H9 (cell line): ENCODE measurements around the gene KRT80. TPM values are rescaled to one million over a fixed set of nuclear protein-coding genes. Genes with fewer than 3 reads are reported as not detected.

Source experiments
- DNase-seq: peaks from one replicate; pipeline ENCODE4 v3.0.0-alpha.2; 2017
- H2AFZ ChIP-seq: one replicate; pipeline ENCODE4 v1.6.1; 2013; ENCODE audit warnings: mild to moderate bottlenecking, low read length, control low read depth, moderate library complexity
- H2AK5ac ChIP-seq: 2 replicates; pipeline ENCODE4 v1.6.1; 2013; ENCODE audit warnings: low read length, control low read depth, mixed read lengths; ENCODE audit not compliant: insufficient read length
- H2BK120ac ChIP-seq: one replicate; pipeline ENCODE4 v1.6.1; 2013; ENCODE audit warnings: low read depth, mild to moderate bottlenecking, low read length, control low read depth, inconsistent platforms; ENCODE audit not compliant: poor library complexity, severe bottlenecking
- H2BK12ac ChIP-seq: 2 replicates; pipeline ENCODE4 v1.6.1; 2013; ENCODE audit warnings: low read length, control low read depth, mixed read lengths, low read depth; ENCODE audit not compliant: insufficient read length
- H2BK15ac ChIP-seq: 2 replicates; pipeline ENCODE4 v1.6.1; 2013; ENCODE audit warnings: low read depth, low read length, control low read depth
- H2BK20ac ChIP-seq: one replicate; pipeline ENCODE4 v1.6.1; 2013; ENCODE audit warnings: low read depth, mild to moderate bottlenecking, low read length, control low read depth, inconsistent platforms; ENCODE audit not compliant: poor library complexity, severe bottlenecking
- H2BK5ac ChIP-seq: 2 replicates; pipeline ENCODE4 v1.6.1; 2013; ENCODE audit warnings: low read length, control low read depth, mixed read lengths; ENCODE audit not compliant: insufficient read length
- H3K14ac ChIP-seq: 2 replicates; pipeline ENCODE4 v1.6.1; 2013; ENCODE audit warnings: low read length, control low read depth; ENCODE audit not compliant: insufficient read depth
- H3K18ac ChIP-seq: 2 replicates; pipeline ENCODE4 v1.6.1; 2013; ENCODE audit warnings: low read depth, mild to moderate bottlenecking, mixed read lengths, low read length, control low read depth; ENCODE audit not compliant: insufficient read length
- H3K23ac ChIP-seq: 2 replicates; pipeline ENCODE4 v1.6.1; 2013; ENCODE audit warnings: low read length, control low read depth, mixed read lengths, low read depth; ENCODE audit not compliant: insufficient read length
- H3K23me2 ChIP-seq: 2 replicates; pipeline ENCODE4 v1.6.1; 2013; ENCODE audit warnings: low read depth, mild to moderate bottlenecking, mixed read lengths, low read length, control low read depth; ENCODE audit not compliant: insufficient read length, poor library complexity, severe bottlenecking
- H3K27ac ChIP-seq: 2 replicates; pipeline ENCODE4 v1.5.1; 2013; ENCODE audit warnings: low read length, control low read depth, mixed read lengths, low read depth; ENCODE audit not compliant: insufficient read length
- H3K27me3 ChIP-seq: 2 replicates; pipeline ENCODE4 v1.6.1; 2013; ENCODE audit warnings: low read length, control low read depth, inconsistent platforms; ENCODE audit not compliant: insufficient read depth
- H3K4ac ChIP-seq: 2 replicates; pipeline ENCODE4 v1.6.1; 2013; ENCODE audit warnings: low read depth, mild to moderate bottlenecking, control low read depth, inconsistent platforms, low read length, moderate library complexity
- H3K4me1 ChIP-seq: 2 replicates; pipeline ENCODE4 v1.6.1; 2013; ENCODE audit warnings: low read length, control low read depth, inconsistent platforms; ENCODE audit not compliant: insufficient read depth
- H3K4me2 ChIP-seq: 2 replicates; pipeline ENCODE4 v1.6.1; 2013; ENCODE audit warnings: low read length, control low read depth, mixed read lengths; ENCODE audit not compliant: insufficient read length, insufficient read depth
- H3K56ac ChIP-seq: 2 replicates; pipeline ENCODE4 v1.6.1; 2013; ENCODE audit warnings: low read depth, mild to moderate bottlenecking, mixed read lengths, low read length, control low read depth; ENCODE audit not compliant: insufficient read length
- H3K79me1 ChIP-seq: 2 replicates; pipeline ENCODE4 v1.6.1; 2013; ENCODE audit warnings: low read depth, mild to moderate bottlenecking, moderate library complexity, low read length, control low read depth, inconsistent platforms; ENCODE audit not compliant: insufficient read depth, poor library complexity, severe bottlenecking
- H3K79me2 ChIP-seq: 2 replicates; pipeline ENCODE4 v1.6.1; 2013; ENCODE audit warnings: low read length, control low read depth, inconsistent platforms; ENCODE audit not compliant: insufficient read depth
- H3K9ac ChIP-seq: 2 replicates; pipeline ENCODE4 v1.6.1; 2013; ENCODE audit warnings: low read length, control low read depth, mixed read lengths; ENCODE audit not compliant: insufficient read length; ENCODE audit errors: extremely low read depth
- H3K9me3 ChIP-seq: one replicate; pipeline ENCODE4 v1.6.1; 2013; ENCODE audit warnings: low read depth, low read length, inconsistent platforms; ENCODE audit not compliant: control insufficient read depth
- H3T11ph ChIP-seq: one replicate; pipeline ENCODE4 v1.6.1; 2013; ENCODE audit warnings: mild to moderate bottlenecking, low read length, control low read depth, inconsistent platforms
- H4K20me1 ChIP-seq: one replicate; pipeline ENCODE4 v1.6.1; 2013; ENCODE audit not compliant: control insufficient read depth, insufficient read length, insufficient read depth
- H4K5ac ChIP-seq: 2 replicates; pipeline ENCODE4 v1.6.1; 2013; ENCODE audit warnings: low read depth, mild to moderate bottlenecking, mixed read lengths, low read length, control low read depth; ENCODE audit not compliant: insufficient read length
- H4K8ac ChIP-seq: replicated peaks from 2 replicates; pipeline ENCODE4 v1.6.1; 2013; ENCODE audit warnings: low read length, control low read depth, mixed read lengths, low read depth; ENCODE audit not compliant: insufficient read length
- H4K91ac ChIP-seq: 2 replicates; pipeline ENCODE4 v1.6.1; 2013; ENCODE audit warnings: low read depth, mild to moderate bottlenecking, moderate library complexity, mixed read lengths, low read length, control low read depth; ENCODE audit not compliant: insufficient read length
- H3K27ac Mint-ChIP-seq, 3 experiments: 2 replicates in 2 of 3; 3 replicates in 1 of 3; pipeline ENCODE4 v1.8.0; 2020 to 2021; ENCODE audit warnings: mixed read lengths in 3 of 3, mild to moderate bottlenecking in 1 of 3, moderate library complexity in 1 of 3
- H3K27me3 Mint-ChIP-seq: 2 replicates; pipeline ENCODE4 v1.8.0; 2021; ENCODE audit warnings: low read depth, mild to moderate bottlenecking, moderate library complexity, mixed read lengths
- H3K36me3 Mint-ChIP-seq, 3 experiments: 2 replicates in 2 of 3; 3 replicates in 1 of 3; pipeline ENCODE4 v1.8.0; 2020 to 2021; ENCODE audit warnings: low read depth in 3 of 3, mixed read lengths in 3 of 3; ENCODE audit not compliant: insufficient read depth in 1 of 3
- H3K4me1 Mint-ChIP-seq, 2 experiments: 2 replicates each; pipeline ENCODE4 v1.8.0; 2020; ENCODE audit warnings: mixed read lengths in 2 of 2
- H3K4me3 Mint-ChIP-seq, 2 experiments: 2 replicates in 1 of 2; 3 replicates in 1 of 2; pipeline ENCODE4 v1.8.0; 2020 to 2021; ENCODE audit warnings: mild to moderate bottlenecking in 2 of 2, mixed read lengths in 2 of 2, moderate library complexity in 1 of 2
- H3K9me3 Mint-ChIP-seq, 2 experiments: 2 replicates in 1 of 2; 3 replicates in 1 of 2; pipeline ENCODE4 v1.8.0; 2020; ENCODE audit warnings: mild to moderate bottlenecking in 2 of 2, mixed read lengths in 2 of 2, moderate library complexity in 1 of 2
- CTCF ChIP-seq: fragments of 200-600 bp; sonication (generic); conservative IDR thresholded peaks from 3 replicates; pipeline ENCODE4 v1.8.0; 2021; ENCODE audit warnings: antibody characterized with exemption, mild to moderate bottlenecking
- whole genome bisulfite sequencing: extraction: QIAGEN DNeasy Blood & Tissue Kit; methylation state at CpG from one replicate; pipeline ENCODE4 v1.1.7; 2013; ENCODE audit warnings: missing lambda C conversion rate, low lambda C conversion rate, mixed read lengths; ENCODE audit not compliant: insufficient read length; ENCODE audit errors: extremely low coverage; 5-methylcytosine and 5-hydroxymethylcytosine counted together
- total RNA-seq: library from RNA; stranded (reverse); gene quantifications from 2 replicates; pipeline ENCODE4 v1.2.1, GENCODE V29; 2021

Gene KRT80
- total RNA-seq, 1 experiment from 2014 or later = not detected

- no CpG with 5 or more reads among the region's 5 CpGs for WGBS
- no peaks in the 10 kb centered on the region for H3K23me2 ChIP-seq
- no peak for TF ChIP-seq CTCF
- no peak overlapping the region for H2AK5ac ChIP-seq
- H4K5ac ChIP-seq = no peak overlapping the region
- no peaks in the 10 kb centered on the region for H3K9me3 ChIP-seq
- H3K4me1 ChIP-seq = peaks cover 15% of the 10 kb centered on the region
- H2BK20ac ChIP-seq = no peak overlapping the region
- H3K27ac Mint-ChIP-seq = peak overlapping the region in 1 of 3 experiments; percentile 14; a peak in 1 of 7 replicates
- DNase-seq = no peak
- H3K27me3 Mint-ChIP-seq = peaks cover 9% of the 10 kb centered on the region
- peaks cover 33 to 37% of the 10 kb centered on the region in 2 experiments for H3K4me1 Mint-ChIP-seq
- H3K18ac ChIP-seq = no peak overlapping the region
- H4K91ac ChIP-seq = no peak overlapping the region
- no peak overlapping the region for H3K4me3 Mint-ChIP-seq
- no peak overlapping the region for H3K4me2 ChIP-seq
- H3K23ac ChIP-seq = no peak overlapping the region
- H2BK5ac ChIP-seq = no peak overlapping the region
- no peaks in the 10 kb centered on the region; a peak in 1 of 5 replicates for H3K9me3 Mint-ChIP-seq
- no peak overlapping the region for H2AFZ ChIP-seq
- H3K79me1 ChIP-seq = no peaks in the 10 kb centered on the region
- no peak overlapping the region for H2BK15ac ChIP-seq
- H3K9ac ChIP-seq = no peak overlapping the region
- no peaks in the 10 kb centered on the region for H4K20me1 ChIP-seq
- no peaks in the 10 kb centered on the region for H3K79me2 ChIP-seq
- H2BK120ac ChIP-seq = no peak overlapping the region
- H3K36me3 Mint-ChIP-seq = no peaks in the 10 kb centered on the region; a peak in 1 of 7 replicates
- H2BK12ac ChIP-seq = no peak overlapping the region
- no peak overlapping the region for H3K27ac ChIP-seq
- H3K14ac ChIP-seq = no peak overlapping the region
- H3T11ph ChIP-seq = no peak overlapping the region
- no peak overlapping the region for H3K56ac ChIP-seq
- H3K27me3 ChIP-seq = no peaks in the 10 kb centered on the region
- no peak overlapping the region for H3K4ac ChIP-seq
- no peak overlapping the region for H4K8ac ChIP-seq
Measured at GRCh38 chr12:52130711-52131110, 61.1 kb downstream of the KRT80 start.
